ENCODE results near the gene IL23A.

The IL23A gene

DNA sequence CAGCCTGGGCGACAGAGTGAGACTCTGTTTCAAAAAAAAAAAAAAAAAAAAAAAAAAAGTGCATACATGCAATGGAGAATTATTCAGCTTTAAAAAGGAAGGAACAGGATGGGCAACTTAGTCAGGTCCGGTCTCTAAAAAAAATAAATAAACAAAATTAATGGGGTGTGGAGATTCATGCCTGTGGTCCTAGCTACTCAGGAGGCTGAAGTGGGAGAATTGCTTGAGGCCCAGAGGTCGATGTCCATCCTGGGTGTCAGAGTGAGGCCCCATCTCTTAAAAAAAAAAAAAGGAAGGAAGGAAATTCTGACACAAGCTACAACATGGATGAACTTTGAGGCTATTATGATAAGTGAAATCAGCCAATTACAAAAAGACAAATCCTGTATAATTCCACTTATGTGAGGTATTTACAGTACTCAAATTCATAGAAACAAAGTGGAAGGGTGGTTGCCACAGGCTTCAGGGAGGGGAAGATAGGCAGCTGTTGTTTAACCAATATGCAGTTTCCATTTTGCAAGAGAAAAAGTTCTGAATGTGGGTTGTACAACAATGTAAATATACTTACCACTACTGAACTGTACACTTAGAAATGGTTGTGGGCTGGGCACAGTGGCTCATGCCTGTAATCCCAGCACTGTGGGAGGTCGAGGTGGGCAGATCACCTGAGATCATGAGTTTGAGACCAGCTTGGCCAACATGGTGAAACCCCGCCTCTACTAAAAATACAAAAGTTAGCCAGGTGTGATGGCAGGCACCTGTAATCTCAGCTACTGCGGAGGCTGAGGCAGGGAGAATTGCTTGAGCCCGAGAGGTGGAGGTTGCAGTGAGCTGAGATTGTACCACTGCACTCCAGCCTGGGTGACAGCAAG, 36.3 kb downstream of the IL23A start:
- Histone ChIP-seq H3K4me3 (IDR thresholded peaks at IDR 0.05; ENCODE audit: insufficient read depth, low read depth, low read length) (no peak overlapping the region), H3K36me3 (ENCODE audit: insufficient read depth) (no peaks in the 10 kb centered on the region), H3K27ac (no peak overlapping the region), H2AFZ (ENCODE audit: low read depth) (no peak overlapping the region), H3K4me2 (no peak overlapping the region), H4K20me1 (ENCODE audit: insufficient read depth) (no peaks in the 10 kb centered on the region), H3K9ac (no peak overlapping the region), H3K27me3 (ENCODE audit: insufficient read depth, low read depth) (no peaks in the 10 kb centered on the region), H3K4me1 (ENCODE audit: low read depth, poor library complexity, severe bottlenecking) (peaks cover 7% of the 10 kb centered on the region), H3K79me2 (ENCODE audit: insufficient read depth, low read depth) (no peaks in the 10 kb centered on the region)
- TF ChIP-seq, protein P1, sequence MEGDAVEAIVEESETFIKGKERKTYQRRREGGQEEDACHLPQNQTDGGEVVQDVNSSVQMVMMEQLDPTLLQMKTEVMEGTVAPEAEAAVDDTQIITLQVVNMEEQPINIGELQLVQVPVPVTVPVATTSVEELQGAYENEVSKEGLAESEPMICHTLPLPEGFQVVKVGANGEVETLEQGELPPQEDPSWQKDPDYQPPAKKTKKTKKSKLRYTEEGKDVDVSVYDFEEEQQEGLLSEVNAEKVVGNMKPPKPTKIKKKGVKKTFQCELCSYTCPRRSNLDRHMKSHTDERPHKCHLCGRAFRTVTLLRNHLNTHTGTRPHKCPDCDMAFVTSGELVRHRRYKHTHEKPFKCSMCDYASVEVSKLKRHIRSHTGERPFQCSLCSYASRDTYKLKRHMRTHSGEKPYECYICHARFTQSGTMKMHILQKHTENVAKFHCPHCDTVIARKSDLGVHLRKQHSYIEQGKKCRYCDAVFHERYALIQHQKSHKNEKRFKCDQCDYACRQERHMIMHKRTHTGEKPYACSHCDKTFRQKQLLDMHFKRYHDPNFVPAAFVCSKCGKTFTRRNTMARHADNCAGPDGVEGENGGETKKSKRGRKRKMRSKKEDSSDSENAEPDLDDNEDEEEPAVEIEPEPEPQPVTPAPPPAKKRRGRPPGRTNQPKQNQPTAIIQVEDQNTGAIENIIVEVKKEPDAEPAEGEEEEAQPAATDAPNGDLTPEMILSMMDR (conservative IDR thresholded peaks at IDR 0.05; ENCODE audit: low read depth, low read length): no peak

DNA sequence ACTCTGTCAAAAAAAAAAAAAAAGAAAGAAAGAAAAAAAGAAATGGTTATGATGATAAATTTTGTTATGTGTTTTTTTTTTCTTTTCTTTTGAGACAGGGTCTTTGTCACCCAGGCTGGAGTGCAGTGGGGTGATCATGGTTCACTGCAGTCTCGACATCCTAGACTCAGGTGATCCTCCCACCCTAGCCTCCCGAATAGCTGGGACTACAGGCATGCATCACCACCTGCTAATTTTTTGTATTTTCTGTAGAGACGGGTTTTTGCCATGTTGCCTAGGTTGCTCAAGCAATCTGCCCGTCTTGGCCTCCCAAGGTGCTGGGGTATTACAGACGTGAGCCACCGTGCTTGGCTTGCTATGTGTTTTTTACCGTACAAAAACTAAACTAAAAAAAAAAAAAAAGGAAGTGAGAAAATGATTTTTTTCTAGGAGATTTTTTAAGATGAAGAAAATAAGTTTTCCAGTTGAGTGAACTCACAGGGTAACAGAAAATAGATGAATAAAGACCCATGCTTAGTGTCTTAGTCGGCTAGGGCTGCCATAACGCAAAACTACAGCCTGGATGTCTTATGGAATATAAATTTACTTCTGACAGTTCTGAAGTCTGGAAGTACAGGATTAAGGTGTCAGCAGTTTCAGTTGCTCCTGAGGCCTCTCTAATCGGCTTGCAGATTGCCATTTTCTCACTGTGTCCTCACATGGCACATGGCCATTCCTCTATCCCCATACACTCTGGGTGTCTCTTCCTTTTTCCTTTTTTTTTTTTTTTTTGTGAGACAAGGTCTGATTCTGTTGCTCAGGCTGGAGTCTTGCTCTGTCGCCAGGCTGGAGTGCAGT, 37.1 kb downstream of the IL23A start:
- Histone ChIP-seq H3K4me2 (no peak overlapping the region), H3K4me1 (ENCODE audit: low read depth, poor library complexity, severe bottlenecking) (peaks cover 7% of the 10 kb centered on the region), H3K79me2 (ENCODE audit: insufficient read depth, low read depth) (no peaks in the 10 kb centered on the region), H3K36me3 (ENCODE audit: insufficient read depth) (no peaks in the 10 kb centered on the region), H3K9ac (no peak overlapping the region), H3K4me3 (IDR thresholded peaks at IDR 0.05; ENCODE audit: insufficient read depth, low read depth, low read length) (no peak overlapping the region), H4K20me1 (ENCODE audit: insufficient read depth) (no peaks in the 10 kb centered on the region), H2AFZ (ENCODE audit: low read depth) (no peak overlapping the region), H3K27ac (no peak overlapping the region), H3K27me3 (ENCODE audit: insufficient read depth, low read depth) (no peaks in the 10 kb centered on the region)
- TF ChIP-seq, protein P1 (conservative IDR thresholded peaks at IDR 0.05; ENCODE audit: low read depth, low read length): no peak

DNA sequence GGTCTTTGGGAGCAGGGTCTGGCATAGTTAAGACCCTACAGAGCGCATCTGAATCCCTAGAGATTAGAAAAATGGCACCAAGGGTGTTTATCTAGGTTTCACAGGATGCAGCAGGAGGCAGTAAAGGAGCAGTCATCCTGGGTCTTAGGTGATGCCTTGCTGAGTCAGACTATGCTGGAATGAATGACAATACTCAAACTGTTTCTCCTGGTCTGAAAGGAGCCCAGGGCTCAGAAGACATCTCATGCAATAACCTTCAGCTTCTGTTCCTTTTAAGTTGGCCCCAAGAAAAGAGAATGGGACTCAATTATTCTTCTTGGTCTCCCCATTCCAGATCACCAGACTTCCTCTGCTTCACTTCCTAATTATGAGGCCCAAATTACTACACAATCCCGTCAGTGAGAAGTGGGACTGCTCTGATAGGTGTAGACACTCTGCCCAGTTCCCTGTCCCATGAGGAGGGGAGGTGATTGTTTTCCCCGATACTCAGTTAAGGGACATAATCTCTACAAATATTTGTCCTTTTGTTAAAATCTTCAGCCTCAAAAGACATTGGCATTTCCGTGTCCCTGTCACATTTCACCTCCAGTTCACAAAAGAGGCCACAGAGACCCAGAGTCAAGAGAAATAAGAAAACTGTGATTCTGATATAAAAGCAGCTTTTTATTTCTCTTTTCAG, 38.8 kb downstream of the IL23A start:
- Histone ChIP-seq H2AFZ (ENCODE audit: low read depth) (no peak overlapping the region), H3K36me3 (ENCODE audit: insufficient read depth) (no peaks in the 10 kb centered on the region)

DNA sequence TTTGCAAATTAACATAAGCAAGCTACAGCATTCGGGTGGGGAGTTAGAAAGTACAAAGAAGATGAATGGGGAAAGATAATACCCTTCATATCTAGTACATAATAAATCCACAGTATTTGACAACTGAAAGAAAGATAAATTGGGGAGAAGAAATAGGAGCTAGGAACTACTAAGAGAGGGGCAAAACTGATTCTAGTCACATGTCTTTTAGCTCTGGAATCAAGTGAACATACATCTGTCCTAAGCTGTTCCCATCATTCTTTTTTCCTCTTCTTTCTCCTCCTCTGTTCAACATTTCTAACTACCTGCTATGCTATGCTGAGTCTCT, 39.3 kb downstream of the IL23A start:
- H3K27me3 ChIP-seq (ENCODE audit: insufficient read depth, low read depth): no peaks in the 10 kb centered on the region
- H3K27ac ChIP-seq: no peak overlapping the region
- H3K4me2 ChIP-seq: no peak overlapping the region
- H3K36me3 ChIP-seq (ENCODE audit: insufficient read depth): no peaks in the 10 kb centered on the region
- TF ChIP-seq, protein P1 (conservative IDR thresholded peaks at IDR 0.05; ENCODE audit: low read depth, low read length): no peak
- H2AFZ ChIP-seq (ENCODE audit: low read depth): no peak overlapping the region
- H3K79me2 ChIP-seq (ENCODE audit: insufficient read depth, low read depth): no peaks in the 10 kb centered on the region
- H3K4me1 ChIP-seq (ENCODE audit: low read depth, poor library complexity, severe bottlenecking): peaks cover 7% of the 10 kb centered on the region
- no peak overlapping the region for H3K9ac ChIP-seq
- no peaks in the 10 kb centered on the region for H4K20me1 ChIP-seq (ENCODE audit: insufficient read depth)
- H3K4me3 ChIP-seq (IDR thresholded peaks at IDR 0.05; ENCODE audit: insufficient read depth, low read depth, low read length): no peak overlapping the region

More for the DNA sequence above, 38.8 kb downstream of the IL23A start:
- TF ChIP-seq, protein P1 (conservative IDR thresholded peaks at IDR 0.05; ENCODE audit: low read depth, low read length): no peak
- no peak overlapping the region for H3K27ac ChIP-seq
- no peak overlapping the region for H3K4me2 ChIP-seq
- H3K4me3 ChIP-seq (IDR thresholded peaks at IDR 0.05; ENCODE audit: insufficient read depth, low read depth, low read length): no peak overlapping the region
- no peaks in the 10 kb centered on the region for H3K79me2 ChIP-seq (ENCODE audit: insufficient read depth, low read depth)
- no peak overlapping the region for H3K9ac ChIP-seq
- no peaks in the 10 kb centered on the region for H4K20me1 ChIP-seq (ENCODE audit: insufficient read depth)
- H3K4me1 ChIP-seq (ENCODE audit: low read depth, poor library complexity, severe bottlenecking): peaks cover 7% of the 10 kb centered on the region
- H3K27me3 ChIP-seq (ENCODE audit: insufficient read depth, low read depth): no peaks in the 10 kb centered on the region
